GM13977 (cell line): Measurements from ENCODE around the gene ANKRD33.

Experiments used
- DNase-seq: peaks from one replicate; pipeline ENCODE4 v3.0.0; 2012; ENCODE audit warnings: low spot score
- in situ Hi-C: fragments of 300-500 bp; cut with MboI; formaldehyde crosslinking; loops from one replicate; pipeline ENCODE4 v1.12.0; 2022; ENCODE audit warnings: low sequenced_read_pairs, low pct_unique_long_range_greater_than_20kb, mixed read lengths, inconsistent platforms; ENCODE audit not compliant: unreplicated experiment
- TF ChIP-seq, protein P1 (sequence below): IDR thresholded peaks from 2 replicates; pipeline ENCODE4 v1.5.1; 2012; ENCODE audit warnings: mild to moderate bottlenecking, control low read depth; ENCODE audit not compliant: insufficient read depth; ENCODE audit errors: extremely low read depth, missing control alignments

Gene ANKRD33, protein sequence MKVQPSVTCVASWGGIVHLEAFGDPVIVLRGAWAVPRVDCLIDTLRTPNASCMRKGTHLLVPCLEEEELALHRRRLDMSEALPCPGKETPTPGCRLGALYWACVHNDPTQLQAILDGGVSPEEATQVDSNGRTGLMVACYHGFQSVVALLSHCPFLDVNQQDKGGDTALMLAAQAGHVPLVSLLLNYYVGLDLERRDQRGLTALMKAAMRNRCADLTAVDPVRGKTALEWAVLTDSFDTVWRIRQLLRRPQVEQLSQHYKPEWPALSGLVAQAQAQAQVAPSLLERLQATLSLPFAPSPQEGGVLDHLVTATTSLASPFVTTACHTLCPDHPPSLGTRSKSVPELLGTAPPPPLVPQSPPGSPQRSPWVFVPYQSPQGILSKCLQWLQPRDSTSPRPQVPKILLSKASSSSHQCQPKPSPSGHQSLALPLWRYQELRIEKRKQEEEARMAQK

DNA sequence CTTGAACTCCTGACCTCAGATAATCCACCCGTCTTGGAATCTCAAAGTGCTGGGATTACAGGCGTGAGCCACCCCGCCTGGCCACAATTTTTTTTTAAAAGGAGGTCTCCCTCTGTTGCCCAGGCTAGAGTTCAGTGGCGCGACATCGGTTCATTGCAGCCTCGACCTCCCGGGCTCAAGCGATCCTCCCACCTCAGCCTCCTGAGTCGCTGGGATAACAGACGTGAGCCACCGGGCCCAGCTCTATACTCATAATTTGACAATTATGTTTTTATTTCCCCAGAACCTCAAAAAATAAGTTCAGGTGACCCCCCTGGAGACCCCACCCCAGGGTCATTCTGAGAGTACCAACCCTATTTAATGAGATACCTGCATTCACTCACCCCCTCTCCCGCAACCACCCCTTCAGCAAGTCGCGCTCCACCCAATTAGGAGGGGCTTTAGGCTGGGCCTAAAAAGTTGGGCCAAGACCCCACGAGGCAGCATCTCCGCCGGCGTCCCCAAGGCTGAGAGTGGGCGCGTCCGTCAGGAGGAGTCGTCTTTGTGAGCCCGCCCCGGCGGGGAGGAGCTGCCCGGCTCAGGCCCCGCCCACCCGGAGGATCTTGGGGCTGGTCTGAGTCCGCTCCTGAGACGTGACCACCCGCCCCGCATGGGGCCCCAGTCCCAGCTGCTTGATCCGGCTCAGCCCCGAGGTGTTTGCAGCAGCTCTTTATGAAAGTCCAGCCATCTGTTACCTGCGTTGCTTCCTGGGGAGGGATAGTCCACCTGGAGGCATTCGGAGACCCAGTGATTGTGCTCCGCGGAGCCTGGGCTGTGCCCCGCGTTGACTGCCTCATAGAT lies at the start of gene ANKRD33:
Gene ANKRD33, plus strand, starts transcription at position 628 of the 840 bp plus-strand sequence. Its CDS starts 84 bp downstream, at position 712.
- TF ChIP-seq, protein P1, sequence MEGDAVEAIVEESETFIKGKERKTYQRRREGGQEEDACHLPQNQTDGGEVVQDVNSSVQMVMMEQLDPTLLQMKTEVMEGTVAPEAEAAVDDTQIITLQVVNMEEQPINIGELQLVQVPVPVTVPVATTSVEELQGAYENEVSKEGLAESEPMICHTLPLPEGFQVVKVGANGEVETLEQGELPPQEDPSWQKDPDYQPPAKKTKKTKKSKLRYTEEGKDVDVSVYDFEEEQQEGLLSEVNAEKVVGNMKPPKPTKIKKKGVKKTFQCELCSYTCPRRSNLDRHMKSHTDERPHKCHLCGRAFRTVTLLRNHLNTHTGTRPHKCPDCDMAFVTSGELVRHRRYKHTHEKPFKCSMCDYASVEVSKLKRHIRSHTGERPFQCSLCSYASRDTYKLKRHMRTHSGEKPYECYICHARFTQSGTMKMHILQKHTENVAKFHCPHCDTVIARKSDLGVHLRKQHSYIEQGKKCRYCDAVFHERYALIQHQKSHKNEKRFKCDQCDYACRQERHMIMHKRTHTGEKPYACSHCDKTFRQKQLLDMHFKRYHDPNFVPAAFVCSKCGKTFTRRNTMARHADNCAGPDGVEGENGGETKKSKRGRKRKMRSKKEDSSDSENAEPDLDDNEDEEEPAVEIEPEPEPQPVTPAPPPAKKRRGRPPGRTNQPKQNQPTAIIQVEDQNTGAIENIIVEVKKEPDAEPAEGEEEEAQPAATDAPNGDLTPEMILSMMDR, result no peak
- no peak for DNase-seq

GRCh38 chr12:51838762-51839161 lies 49.1 kb upstream of the ANKRD33 start:
- TF ChIP-seq, protein P1, result no peak
- no peak for DNase-seq
- in situ Hi-C loops, result no loop called here

More for the DNA sequence above, at the start of gene ANKRD33:
- in situ Hi-C loops, result no loop called here

DNA sequence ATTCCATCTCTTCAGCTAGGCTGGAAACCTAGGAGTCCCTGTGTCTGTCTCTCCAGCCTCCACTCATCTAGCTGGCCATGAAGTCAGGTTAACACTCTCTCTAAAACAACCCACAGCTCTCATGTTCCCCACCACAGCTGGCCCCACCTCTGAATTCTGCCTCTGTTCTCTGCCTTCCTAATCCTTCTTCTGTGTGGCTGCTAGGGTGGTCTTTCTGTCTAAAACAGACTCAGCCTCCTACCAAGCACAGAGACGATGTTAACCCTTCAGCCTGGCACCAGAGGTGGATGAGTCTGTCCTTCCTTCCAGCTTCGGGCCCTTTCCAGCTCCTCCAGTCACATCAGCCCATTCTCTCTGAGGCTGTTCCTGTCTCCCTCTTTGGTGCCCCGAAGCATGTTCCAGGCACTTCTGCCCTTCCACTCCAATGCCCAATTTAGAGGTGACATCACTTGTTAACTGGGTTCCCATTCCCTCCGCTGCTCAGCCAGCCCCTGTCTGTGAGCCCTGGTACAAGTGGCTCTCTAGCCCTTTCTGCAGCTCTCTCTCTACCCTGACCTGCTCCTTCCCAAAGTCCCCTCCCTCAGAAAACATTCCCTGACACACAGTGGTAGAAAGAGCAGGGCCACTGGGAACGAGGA lies 48.5 kb upstream of the ANKRD33 start:
- in situ Hi-C loops, result no loop called here
- TF ChIP-seq, protein P1, result no peak
- DNase-seq, result no peak

DNA sequence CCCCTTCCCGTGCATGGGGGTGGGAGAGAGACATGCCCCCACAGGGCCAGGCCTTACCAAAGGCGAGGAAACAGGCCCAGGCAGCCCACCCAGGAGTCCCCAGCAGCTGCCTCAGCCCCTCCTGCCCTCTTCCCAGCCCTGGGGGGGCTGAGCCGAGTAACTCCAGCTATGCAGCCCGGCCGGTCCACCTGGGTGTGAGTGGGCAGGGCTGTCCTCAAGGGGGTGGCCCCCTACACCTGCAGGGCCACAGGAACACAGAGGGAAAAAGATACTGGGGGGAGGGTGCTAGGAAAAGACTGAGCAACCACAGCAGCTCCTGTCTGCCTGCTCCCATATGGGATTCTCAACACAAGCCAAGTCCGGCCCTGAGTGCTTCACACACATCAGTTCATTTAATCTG lies 46.9 kb upstream of the ANKRD33 start:
- DNase-seq, result no peak
- in situ Hi-C loops, result no loop called here
- TF ChIP-seq, protein P1, result no peak

GRCh38 chr12:51841727-51842126 lies 46.2 kb upstream of the ANKRD33 start:
- no peak for DNase-seq
- in situ Hi-C loops, result no loop called here
- TF ChIP-seq, protein P1, result no peak

DNA sequence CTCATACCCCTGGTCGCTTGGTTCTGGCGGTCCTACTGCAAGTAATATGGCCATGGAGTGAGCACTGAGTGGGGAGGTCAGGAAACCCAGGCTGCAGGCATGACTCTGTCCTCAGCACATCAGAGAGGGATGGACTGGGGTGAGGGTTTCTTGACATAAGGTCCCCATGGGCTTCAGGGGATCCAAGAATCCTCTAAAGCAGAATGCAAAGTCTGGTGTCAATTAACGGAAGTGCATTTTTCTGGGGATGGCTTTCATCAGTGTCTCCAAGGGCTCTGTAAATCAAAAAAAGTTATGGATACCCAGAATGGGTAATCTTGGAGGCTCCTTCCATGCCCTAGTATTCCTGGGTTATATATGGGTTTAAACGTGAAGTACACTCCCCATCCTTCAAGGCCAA lies 43.0 kb upstream of the ANKRD33 start:
- TF ChIP-seq, protein P1, result no peak
- in situ Hi-C loops, result no loop called here
- no peak for DNase-seq
